ENCODE measurements around the gene SLITRK4. TPM values are rescaled to one million over a fixed set of nuclear protein-coding genes. Genes with fewer than 3 reads are reported as not detected.

Gene SLITRK4
- total and polyA plus RNA-seq, 4 donors = 0.03 to 0.28 (median 0.08) TPM; not detected in 1

GRCh38 chrX:143642426-143642825 is 6.5 kb upstream of the SLITRK4 start:
- Histone ChIP-seq H3K4me1 (ENCODE audit: control insufficient read depth in 4 of 4, insufficient read depth in 4 of 4, low read length in 3 of 4) (no peaks in the 10 kb centered on the region), H3K27me3 (ENCODE audit: control insufficient read depth in 4 of 4, insufficient read depth in 4 of 4, low read length in 3 of 4) (no peaks in the 10 kb centered on the region), H3K36me3 (ENCODE audit: control insufficient read depth in 4 of 4, insufficient read depth in 3 of 4, low read depth in 1 of 4, low read length in 3 of 4) (no peaks in the 10 kb centered on the region), H3K9me3 (ENCODE audit: control insufficient read depth in 4 of 4, low read length in 3 of 4) (no peaks in the 10 kb centered on the region), H3K27ac (ENCODE audit: low read depth in 1 of 2, low read length in 2 of 2) (no peak overlapping the region), H3K4me3 (ENCODE audit: low read depth in 1 of 3, low read length in 3 of 3) (no peak overlapping the region), H3K9ac (ENCODE audit: low read depth in 1 of 2, low read length in 2 of 2) (no peak overlapping the region)
- TF ChIP-seq TAF1 (conservative IDR thresholded peaks at IDR 0.05) (no peak), REST (IDR thresholded peaks at IDR 0.05) (no peak), YY1 (IDR thresholded peaks at IDR 0.05) (no peak), CTCF (IDR thresholded peaks at IDR 0.05; ENCODE audit: low read depth, low read length, missing input control) (no peak), MAX (IDR thresholded peaks at IDR 0.05) (no peak), ATF3 (IDR thresholded peaks at IDR 0.05) (no peak), EGR1 (IDR thresholded peaks at IDR 0.05; ENCODE audit: low read depth in 2 of 2) (no peak), RAD21 (IDR thresholded peaks at IDR 0.05) (no peak), FOXA2 (IDR thresholded peaks at IDR 0.05) (no peak), HNF4G (IDR thresholded peaks at IDR 0.05) (no peak), HNF4A (conservative IDR thresholded peaks at IDR 0.05) (no peak), NR2F2 (IDR thresholded peaks at IDR 0.05) (no peak)
- WGBS = 64% methylated on average over 3 of the region's 3 CpGs
- DNase-seq (ENCODE audit: low spot score) = no peak

- H3K36me3 ChIP-seq (ENCODE audit: control insufficient read depth in 4 of 4, insufficient read depth in 3 of 4, low read depth in 1 of 4, low read length in 3 of 4) = no peaks in the 10 kb centered on the region
- peaks cover 7 to 15% (median 9%) of the 10 kb centered on the region in 4 donors for H3K4me1 ChIP-seq (ENCODE audit: control insufficient read depth in 4 of 4, insufficient read depth in 4 of 4, low read length in 3 of 4)
- H3K4me3 ChIP-seq (ENCODE audit: low read depth in 1 of 3, low read length in 3 of 3) = no peak overlapping the region
- H3K27ac ChIP-seq (ENCODE audit: low read depth in 1 of 2, low read length in 2 of 2) = no peak overlapping the region
- no peaks in the 10 kb centered on the region for H3K9me3 ChIP-seq (ENCODE audit: control insufficient read depth in 4 of 4, low read length in 3 of 4)
- no peak for TF ChIP-seq NR2F2 (IDR thresholded peaks at IDR 0.05)
- WGBS = 32% methylated on average over 2 of the region's 2 CpGs
- peaks cover 0 to 1% (median 0%) of the 10 kb centered on the region in 4 donors for H3K27me3 ChIP-seq (ENCODE audit: control insufficient read depth in 4 of 4, insufficient read depth in 4 of 4, low read length in 3 of 4)
- DNase-seq (ENCODE audit: low spot score) = no peak
- no peak overlapping the region for H3K9ac ChIP-seq (ENCODE audit: low read depth in 1 of 2, low read length in 2 of 2)
Measured at GRCh38 chrX:143636831-143637230, 930 bp upstream of the SLITRK4 start.

Measured in liver (tissue), 9 donors.